GM21390 (cell line): ENCODE measurements around the gene ARHGEF19.
"Not testable (repeated sequence)": the region's sequence is repeated elsewhere in the genome, so short reads cannot be mapped to it uniquely, and the experiment has no call there.

Experiments
- ATAC-seq: cut with Tn5 transposase; IDR thresholded peaks from one replicate; pipeline ENCODE4 v1.9.1; 2021; ENCODE audit not compliant: unreplicated experiment

The ARHGEF19 gene

DNA sequence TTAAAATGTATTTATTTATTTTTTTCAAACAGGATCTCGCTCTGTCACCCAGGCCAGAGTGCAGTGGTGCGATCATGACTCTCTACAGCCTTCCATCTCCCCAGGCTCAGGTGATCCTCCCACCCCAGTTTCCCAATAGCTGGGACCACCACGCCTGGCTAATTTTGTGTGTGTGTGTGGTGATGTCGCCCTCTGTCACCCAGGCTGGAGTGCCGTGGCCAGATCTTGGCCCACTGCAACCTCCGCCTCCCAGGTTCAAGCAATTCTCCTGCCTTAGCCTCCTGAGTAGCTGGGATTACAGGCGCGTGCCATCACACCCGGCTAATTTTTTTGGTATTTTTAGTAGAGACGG is 44.3 kb downstream of the ARHGEF19 start:
- ATAC-seq: not testable (repeated sequence)

DNA sequence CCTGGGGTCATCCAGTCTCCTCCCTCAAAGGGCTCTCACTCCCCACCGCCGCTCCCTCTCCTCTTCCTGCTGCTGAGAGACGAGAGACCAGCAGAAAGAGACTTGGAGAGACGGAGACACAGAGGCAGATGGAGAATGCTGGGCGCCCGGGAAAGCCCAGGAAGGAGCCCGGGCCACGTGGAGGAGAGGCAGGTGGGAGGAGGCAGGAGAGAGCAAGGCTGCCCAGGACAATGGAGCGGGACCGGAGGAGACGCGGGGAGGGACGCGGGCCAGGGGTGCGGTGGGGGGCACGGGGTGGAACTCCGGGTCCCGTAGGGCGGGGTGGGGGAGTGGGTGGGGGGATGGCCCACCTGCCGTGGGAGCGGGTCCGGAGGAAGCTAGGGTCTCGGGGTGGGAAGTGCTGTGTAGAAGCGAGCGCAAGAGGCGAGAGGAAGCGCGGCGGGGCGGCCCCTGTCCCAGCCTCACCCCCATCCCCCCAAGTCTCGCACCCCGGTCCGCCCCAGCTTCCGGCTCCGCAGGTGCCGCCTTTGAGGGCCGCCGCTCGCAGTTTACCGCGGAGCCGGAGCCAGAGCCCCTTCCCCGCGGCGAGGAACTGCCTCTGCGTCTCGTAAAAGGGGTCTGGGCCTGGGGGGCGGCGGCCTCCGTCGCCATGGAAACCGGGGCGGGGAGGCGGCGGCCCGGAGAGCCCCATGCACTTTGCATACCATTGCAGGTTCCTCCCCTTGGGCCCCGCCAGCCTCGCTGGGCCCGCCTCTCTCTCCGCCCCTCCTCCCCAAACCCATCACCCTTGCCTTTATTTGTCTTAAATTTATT is 44.9 kb downstream of the ARHGEF19 start:
- ATAC-seq: peak; percentile 67

DNA sequence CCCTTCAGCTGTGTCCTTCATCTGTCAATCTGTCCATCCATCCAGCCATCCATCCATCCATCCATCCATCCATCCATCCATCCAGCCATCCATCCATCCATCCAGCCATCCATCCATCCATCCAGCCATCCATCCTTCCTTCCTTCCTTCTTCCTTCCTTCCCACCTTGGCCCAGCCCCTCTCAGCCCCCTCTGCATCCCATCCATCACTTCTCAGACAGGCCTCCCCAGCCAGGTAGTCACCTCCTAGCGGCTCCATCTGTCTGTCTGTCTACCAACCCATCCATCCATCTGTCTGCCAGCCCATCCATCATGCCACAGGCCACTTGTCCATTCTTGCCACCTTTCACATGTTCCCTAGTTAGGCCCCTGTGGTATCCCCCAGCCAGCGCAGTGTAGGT is 46.3 kb downstream of the ARHGEF19 start:
- ATAC-seq: no peak

DNA sequence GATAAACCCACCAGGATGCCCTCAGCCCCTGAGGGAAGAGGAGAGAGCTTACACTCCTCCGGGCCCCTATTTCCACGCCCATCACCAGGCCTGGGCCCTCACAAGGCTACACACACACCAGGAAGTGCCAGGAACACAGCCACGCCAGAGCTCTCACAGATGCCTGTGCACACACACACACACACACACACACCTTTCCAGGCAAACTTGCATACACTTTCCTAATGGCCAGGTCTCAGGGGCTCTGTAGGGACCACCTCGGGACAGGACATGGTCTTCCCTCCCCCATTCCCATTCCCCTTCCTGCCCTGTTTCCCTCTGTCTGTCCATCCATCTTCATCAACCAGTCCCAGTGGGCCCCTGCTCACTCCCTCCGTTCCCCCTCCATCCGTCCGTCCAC is 46.9 kb downstream of the ARHGEF19 start:
- ATAC-seq: no peak

DNA sequence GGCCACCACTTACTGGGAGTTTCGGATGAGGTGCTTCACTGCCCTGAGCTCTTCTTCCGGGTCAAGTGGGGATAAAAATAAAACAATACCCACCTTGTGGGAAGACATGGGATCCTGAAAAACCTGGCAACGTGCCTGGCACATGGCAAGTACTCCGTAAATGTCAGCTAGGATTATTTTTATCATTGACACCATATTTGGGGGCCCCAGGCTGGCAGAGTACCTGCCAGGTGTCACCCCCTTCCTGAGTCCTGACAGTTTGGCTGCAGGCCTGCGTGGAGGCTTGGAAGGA is 47.4 kb downstream of the ARHGEF19 start:
- ATAC-seq: no peak

DNA sequence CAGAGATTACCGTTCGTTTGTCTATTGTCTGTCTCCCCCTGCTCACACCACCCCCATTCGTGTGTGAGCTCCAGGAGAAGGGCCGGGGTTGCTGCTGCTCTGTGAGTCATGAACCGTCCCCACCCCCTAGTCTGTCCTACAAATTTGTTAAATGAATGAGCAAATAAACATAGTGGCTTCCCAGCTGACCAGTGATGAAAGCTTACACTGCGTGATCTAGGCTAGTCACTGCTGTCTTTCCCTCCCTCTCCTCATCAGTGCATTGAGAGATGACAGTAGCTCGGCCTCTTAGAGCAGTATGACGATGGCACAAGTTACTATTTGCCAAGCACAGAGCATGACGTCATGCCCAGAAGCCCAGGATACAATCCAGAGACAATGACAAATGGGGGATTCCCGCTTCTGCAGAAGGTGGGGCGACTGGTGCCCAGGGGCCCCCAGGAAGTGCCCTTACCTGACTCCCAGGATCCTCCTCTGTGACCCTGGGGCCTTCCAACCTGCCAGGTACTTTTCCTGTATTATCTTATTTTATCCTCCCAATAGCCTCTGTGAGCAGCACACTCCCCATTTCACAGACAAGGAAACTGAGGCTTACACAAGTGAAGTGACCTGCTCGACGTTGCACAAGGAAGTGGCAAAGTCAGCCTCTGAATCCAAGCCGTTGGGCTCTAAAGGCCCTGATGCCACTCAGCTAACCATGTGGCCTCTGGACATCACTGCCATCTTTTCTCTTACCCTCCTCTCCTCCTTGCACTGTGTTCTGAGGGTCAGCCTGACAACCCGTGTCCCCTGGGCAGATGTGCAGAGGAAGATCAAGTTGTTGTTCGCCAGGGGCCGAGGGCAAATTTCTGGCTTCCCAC is 48.0 kb downstream of the ARHGEF19 start:
- no peak for ATAC-seq

DNA sequence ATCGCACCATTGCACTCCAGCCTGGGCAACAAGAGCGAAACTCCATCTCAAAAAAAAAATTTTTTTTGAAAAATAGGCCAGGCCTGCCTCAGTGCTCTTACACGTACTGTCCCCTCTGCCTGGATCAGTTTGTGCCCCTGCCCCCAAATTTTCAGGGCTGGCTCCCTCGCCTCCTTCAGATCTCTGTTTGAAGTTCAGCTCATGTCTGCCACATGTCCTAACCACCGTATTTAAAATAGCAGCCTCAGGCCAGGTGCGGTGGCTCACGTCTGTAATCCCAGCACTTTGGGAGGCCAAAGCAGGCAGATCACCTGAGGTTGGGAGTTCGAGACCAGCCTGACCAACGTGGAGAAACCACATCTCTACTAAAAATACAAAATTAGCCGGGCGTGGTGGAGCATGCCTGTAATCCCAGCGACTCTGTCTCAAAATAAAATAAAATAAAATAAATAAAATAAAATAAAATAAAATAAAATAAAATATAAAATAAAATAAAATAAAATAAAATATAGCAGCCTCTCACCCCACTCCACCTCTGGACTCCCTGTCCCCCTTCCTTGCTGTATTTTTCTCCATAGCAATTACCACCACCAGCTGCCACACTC is 48.7 kb downstream of the ARHGEF19 start:
- ATAC-seq: not testable (repeated sequence)

DNA sequence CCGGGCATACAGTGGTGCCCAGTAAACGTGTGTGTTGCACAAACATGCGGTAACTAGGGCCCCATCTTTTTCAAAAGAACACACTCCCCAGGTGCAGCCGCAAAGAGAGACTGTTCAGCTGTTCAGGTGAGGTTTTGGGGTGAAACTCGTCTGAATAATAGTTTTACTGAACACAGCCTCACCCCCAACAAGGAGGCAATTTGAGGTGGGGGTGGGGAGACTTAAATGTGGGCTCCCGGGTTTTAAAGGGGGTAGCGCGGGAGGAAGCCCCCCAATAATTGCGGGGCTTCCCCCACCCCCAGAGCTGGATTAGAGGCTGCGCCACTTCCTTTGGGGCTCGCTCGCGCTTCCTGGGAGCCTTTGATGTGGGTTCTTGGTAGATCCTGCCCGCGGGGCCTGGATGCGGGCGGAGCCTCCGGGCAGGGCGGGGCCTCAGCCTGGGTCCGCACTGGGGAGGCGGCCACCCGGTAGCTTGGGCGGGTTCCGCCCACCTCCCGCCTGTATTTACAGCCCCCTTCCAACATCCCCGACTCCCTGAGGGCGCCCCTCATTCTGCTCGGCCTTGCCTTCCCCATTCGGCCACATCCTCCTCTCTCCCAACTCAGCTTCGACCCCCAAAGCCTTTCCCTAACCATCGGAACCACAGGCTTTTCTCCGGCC is 50.2 kb downstream of the ARHGEF19 start:
- no peak for ATAC-seq

DNA sequence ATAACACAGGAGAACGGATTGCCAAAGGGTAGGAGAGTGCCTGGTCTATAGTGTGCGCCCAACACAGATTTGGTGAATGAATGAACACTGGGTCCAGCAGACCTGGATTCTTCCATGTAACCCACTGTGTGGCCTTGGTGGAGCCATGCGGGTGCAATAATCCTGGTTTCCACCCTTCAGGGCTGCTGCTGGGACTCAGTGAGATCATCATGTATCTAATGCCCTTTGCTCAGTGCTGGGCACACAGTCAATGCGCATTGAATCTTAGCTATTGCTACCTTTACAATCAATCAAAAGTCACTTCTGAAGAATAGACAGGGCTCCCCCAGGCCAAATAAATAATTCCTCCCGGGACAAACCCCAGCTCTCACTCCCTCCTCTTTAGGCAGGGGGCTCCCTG is 50.7 kb downstream of the ARHGEF19 start:
- no peak for ATAC-seq

DNA sequence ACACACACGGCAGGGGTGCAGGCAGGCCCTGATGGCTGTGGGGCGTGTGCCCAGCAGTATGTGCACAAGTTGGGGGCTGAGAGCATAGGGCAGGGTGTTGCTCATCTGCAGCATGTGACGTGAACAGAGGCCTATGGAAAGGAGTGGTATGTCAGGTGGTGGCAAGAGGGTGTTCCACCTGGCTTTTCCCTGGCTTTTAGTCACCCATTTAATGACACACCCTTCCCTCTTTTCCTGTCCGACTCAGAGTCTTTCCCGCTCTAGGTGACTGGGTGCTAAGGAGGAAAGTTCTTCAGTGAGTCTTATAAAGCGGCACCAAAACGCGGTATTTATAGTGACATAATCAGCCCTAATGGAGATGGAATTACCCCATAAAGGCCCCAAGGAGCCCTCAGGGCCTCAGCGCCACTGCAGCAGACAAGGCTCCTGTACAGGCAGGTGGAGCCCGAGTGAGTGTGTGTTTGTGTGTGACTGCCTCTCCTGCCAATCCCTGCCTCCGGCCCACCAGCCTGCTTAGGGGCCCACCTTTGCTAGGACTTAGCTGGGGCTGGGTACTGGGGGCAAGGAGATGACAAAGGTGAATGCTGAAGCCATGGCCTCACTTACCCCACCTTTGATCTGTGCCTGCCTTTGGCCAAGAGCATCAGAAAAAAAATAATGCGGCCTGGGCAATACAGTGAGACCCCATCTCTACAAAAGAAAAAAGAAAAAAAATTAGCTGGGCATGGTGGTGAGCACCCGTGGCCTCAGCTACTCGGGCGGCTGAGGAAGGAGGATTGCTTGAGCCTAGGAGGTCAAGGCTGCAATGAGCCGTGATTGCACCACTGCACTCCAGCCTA is 53.2 kb downstream of the ARHGEF19 start:
- no peak for ATAC-seq

DNA sequence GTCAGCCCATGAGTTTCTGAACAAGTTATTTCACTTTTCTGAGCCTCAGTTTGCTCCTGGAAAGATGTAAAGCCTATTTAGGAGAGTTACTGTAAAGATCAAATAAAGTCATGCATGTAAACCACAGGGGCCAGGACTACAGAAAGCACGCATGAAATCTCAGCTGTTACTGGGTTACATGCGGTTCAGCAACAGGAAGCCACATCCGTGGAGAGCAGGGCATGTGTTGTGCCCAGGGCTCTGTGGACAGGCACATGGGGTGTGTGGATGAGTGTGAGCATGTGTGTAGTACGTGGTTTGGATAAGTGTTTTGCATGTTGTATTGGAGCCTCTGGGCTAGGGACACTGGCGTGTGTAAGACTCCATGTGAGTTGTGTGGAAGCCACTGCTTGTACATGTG is 54.4 kb downstream of the ARHGEF19 start:
- no peak for ATAC-seq

DNA sequence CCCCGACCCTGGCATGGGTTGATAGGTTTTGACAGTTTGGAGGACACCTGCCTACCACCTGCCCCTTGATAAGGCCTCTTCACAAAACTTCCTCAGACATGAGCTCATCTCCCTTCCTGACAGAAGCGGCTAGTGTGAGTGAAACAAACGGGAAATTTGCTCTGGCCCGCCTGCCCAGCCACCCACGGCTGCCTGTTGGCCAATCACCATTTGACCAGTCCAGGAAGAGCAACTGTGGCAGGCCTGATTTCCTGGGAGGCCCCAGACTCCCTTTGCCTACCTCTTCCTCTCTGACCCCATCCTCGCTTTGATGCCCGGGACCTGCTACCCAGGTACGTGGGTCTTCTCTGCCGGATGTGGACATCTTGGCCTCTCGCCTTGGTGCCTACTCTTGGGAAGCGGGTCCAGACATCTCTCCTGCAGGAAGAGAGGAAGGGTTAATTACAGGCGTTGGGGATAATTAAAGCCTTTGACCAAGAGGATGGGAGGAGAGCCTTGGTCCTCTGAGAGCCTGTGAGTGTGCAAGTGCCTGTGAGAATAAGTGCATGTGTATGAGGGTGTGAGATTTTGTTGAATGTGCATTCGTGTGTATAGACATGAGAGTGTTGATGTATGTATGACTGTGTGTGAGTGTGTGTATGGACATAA is 55.5 kb downstream of the ARHGEF19 start:
- ATAC-seq: no peak

DNA sequence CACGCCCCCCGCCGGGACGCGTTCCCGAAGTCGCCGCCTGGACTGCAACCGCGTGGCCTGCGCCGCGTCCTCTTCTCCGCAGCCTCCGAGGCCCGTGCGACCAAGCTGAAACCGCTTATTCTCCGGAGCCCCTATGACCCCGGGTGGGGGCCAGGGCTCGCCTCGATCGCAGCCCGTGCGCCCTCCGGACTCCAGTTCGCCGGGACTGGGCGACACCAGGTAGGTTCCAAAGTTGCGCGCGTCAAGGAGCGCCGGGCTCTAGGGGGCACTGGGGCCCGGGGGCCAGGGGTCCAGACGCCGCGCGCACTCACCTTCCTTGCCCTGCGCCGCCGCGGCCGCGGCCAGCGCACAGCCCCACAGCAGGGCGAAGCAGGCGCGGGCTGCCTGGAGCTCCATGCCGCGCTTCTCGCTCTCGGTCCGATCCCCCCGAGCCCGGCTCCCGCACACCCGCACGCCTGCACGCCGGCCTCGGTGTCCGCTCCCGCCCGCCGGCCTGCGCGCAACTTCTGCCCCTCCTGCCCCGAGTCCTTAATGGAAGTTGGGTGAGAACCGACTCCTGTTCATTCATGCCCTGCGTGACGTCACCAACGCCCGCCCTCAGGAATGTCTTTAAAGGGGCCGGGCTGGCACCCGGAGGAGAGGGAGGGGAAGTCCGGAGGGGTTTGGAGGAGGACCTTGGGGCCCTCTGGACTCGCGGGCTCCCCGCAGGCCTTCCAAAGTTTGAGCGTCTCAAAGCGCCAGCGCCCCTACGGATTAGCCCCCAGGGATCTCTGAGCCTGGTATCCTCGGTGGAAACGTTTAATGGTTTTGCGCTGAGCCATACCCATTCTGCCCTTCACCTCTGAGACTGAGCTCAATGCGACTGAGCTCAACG is 56.7 kb downstream of the ARHGEF19 start, which contains the start of gene EPHA2:
EPHA2 (minus strand) TSS at position 533 of the 874 bp plus-strand sequence; CDS start at position 396, 137 bp downstream.
- no peak for ATAC-seq

DNA sequence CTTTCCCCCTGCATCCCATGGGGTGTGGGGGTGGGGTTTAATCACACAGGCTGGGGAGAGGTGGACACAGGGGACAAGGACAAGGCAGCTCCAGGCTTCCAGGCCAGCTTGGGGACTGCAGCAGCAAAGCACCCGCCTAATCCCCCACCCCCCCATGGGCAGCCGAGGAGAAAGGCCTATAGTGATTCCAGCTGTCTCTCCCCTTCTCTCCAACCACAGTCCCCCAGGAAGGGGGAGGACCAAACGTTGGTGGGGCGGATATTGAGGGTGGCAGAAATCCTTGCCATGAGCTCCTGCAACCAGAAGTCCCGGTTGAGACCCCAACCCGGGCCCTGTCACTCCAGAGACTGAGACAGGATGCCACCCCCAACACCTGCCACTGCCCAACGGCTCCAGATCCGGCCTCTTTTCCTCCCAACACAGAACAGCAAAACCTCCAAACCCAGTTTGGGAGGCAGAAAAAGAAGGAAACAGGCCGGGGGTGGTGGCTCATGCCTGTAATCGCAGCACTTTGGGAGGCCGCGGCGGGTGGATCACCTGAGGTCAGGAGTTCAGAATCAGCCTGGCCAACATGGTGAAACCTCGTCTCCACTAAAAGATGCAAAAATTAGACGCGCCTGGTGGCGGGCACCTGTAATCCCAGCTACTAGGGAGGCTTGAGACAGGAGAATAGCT is 58.3 kb downstream of the ARHGEF19 start:
- no peak for ATAC-seq

DNA sequence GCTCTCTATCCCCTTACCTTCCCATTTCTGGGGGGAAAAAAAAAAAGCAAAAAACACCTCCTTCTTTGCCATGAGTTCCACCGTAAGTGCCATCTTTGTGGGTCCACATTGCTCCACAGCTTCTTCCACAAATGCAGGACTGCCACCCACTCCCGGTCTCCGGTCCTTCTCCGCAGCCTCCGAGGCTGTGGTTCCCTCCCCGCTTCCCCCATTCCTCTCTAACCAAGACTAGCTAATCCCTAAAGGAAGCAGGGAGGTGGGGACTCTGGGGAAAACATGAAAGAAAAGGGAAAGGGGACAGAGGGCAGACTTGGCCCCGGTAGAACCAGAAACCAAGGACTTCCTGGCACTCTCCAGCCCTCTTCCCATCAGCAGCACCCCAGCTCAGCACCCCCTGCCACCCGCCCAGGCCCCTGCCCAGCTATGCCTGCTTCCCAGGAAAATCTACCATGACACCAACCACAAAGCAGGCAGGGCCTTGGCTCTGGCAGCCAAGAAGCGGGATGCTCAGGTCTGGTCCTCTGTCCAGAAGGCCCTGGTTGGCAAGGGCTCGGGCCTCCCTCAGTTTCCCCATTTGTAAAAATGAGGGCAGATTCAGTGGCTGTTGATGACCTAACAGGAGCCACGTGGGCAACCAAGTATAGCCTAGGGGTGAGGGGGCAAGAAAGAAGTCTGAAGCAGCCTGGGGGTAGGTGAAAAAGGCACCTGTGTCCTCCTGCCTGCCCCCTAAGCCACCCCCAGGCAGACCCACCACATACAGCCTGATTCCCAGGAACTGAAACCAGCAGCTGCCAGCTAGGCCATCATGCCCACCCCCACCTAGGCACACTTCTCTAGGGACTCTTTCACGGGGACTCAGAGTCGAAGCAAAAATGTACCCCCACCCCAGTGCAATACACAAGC is 59.1 kb downstream of the ARHGEF19 start:
- no peak for ATAC-seq

DNA sequence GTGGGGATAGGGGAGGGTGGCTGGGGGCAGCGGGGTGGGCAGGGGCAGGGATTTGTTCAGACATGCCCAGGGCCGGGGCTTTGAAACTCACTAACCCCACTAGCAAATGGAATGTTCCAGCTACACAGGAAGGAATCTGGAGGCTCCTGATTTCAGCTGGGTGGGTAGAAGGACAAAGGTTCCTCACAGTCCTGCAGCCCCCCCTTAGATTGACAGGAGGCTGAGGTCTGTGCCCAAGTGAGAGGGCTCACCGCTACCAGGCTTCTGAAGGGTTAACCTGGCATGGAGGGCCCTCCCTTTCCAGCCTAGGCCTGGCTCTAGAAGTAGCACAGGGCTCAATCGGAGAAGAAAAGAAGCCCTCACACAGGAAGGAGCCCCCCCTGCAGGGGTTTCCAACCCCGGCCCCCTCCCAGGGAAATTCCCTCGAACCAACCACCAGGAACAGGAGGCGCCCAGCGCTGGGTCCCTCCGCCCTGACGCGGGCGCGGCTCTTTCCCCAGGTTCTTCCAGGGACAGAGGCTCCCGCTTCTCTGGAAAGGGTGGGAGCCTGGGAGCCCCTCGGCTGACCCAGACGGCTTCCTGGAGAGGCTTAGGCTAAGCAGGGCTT is 59.9 kb downstream of the ARHGEF19 start:
- ATAC-seq: no peak

DNA sequence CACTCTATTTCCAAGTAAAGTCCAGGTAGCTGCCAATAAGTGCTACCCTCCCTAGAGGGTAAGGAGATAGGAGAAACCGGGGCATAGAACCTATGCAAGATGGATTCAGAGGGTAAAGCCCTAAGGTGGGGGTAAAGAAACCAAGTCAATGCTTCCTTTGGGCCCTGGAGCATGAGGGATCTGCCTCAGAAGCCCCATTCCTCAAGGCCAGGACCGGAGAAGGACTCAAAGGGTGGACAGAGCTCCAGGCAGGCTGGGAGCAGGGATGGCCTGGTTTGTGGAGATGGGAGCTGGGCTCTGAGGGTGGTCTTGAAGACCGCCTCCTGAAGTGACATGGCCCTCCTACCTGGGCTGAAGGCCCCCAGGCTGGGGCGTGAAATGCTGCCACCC is 60.5 kb downstream of the ARHGEF19 start:
- ATAC-seq: no peak
